Panc1 (cell line): ENCODE results near the gene RPL7L1. TPM values are rescaled to one million over a fixed set of nuclear protein-coding genes. Genes with fewer than 3 reads are reported as not detected.

Experiments used
- ATAC-seq: fragments of 200-7000 bp; cut with Tn5 transposase; 2 replicates; pipeline ENCODE4 v1.9.1; 2020; ENCODE audit warnings: mild to moderate bottlenecking, moderate library complexity
- BruUV-seq: library from RNA; stranded (reverse); fragments of 400-500 nt; replicated peaks from 2 replicates; lab custom pipeline; 2021; lab: Mats Ljungman, UMichigan
- CTCF ChIA-PET: fragments of 300-600 bp; sonication (Branson Sonifier 250); formaldehyde crosslinking; loops from one replicate; lab custom pipeline; 2022; ENCODE audit warnings: antibody characterized with exemption; lab: Charles Lee
- POLR2A ChIA-PET: fragments of 300-600 bp; sonication (Branson Sonifier 250); formaldehyde crosslinking; loops from one replicate; lab custom pipeline; 2022; ENCODE audit warnings: antibody characterized with exemption; lab: Charles Lee
- DNase-seq: peaks from one replicate; pipeline ENCODE4 v3.0.0-alpha.2; 2010; ENCODE audit warnings: low read depth, low spot score
- H3K27ac ChIP-seq: 2 replicates; pipeline ENCODE4 v1.5.1; 2011; ENCODE audit warnings: mild to moderate bottlenecking, low read length, inconsistent platforms
- H3K27me3 ChIP-seq: fragments of 200-500 bp; sonication (Bioruptor generic); 2 replicates; pipeline ENCODE4 v1.6.0; 2014; ENCODE audit warnings: low read length, inconsistent platforms; ENCODE audit not compliant: control insufficient read depth, insufficient read depth
- H3K36me3 ChIP-seq: fragments of 200-500 bp; sonication (Bioruptor generic); 2 replicates; pipeline ENCODE4 v1.5.1; 2014; ENCODE audit warnings: inconsistent platforms, mild to moderate bottlenecking, low read length, moderate library complexity; ENCODE audit not compliant: control insufficient read depth, insufficient read depth
- H3K4me1 ChIP-seq: 2 replicates; pipeline ENCODE4 v1.5.1; 2011; ENCODE audit warnings: inconsistent platforms, mild to moderate bottlenecking, low read length, moderate library complexity; ENCODE audit not compliant: control insufficient read depth, insufficient read depth
- H3K4me3 ChIP-seq, 2 experiments: 2 replicates each; pipeline ENCODE4 v1.5.1; 2011 to 2012; ENCODE audit warnings: low read depth in 2 of 2, low read length in 2 of 2, mild to moderate bottlenecking in 2 of 2, inconsistent platforms in 1 of 2, moderate library complexity in 1 of 2
- H3K9me3 ChIP-seq: fragments of 200-500 bp; sonication (Bioruptor generic); 2 replicates; pipeline ENCODE4 v1.5.1; 2014; ENCODE audit warnings: low read depth, mild to moderate bottlenecking, inconsistent platforms, low read length, moderate library complexity; ENCODE audit not compliant: control insufficient read depth, insufficient read depth
- CTCF ChIP-seq: fragments of 450-650 bp; IDR thresholded peaks from 2 replicates; pipeline ENCODE4 v1.5.1; 2017; ENCODE audit warnings: mild to moderate bottlenecking
- POLR2AphosphoS5 ChIP-seq: IDR thresholded peaks from 2 replicates; pipeline ENCODE4 v1.6.1; 2012; ENCODE audit warnings: mild to moderate bottlenecking, low read depth, low read length, moderate library complexity
- SIN3A ChIP-seq: IDR thresholded peaks from 2 replicates; pipeline ENCODE4 v1.6.1; 2012; ENCODE audit warnings: low read depth, mild to moderate bottlenecking, low read length, moderate library complexity, borderline replicate concordance; ENCODE audit not compliant: insufficient read depth
- TCF7L2 ChIP-seq: IDR thresholded peaks from 2 replicates; pipeline ENCODE4 v1.6.1; 2011; ENCODE audit warnings: mild to moderate bottlenecking, low read depth, low read length, inconsistent platforms
- in situ Hi-C: cut with HindIII; loops from 2 replicates; pipeline ENCODE4 v1.10.0; 2016; ENCODE audit warnings: low sequenced_read_pairs, low pct_unique_long_range_greater_than_20kb
- intact Hi-C: fragments of 100-400 bp; cut with micrococcal nuclease; formaldehyde crosslinking; loops from one replicate; pipeline ENCODE4 v1.10.0; 2022; ENCODE audit not compliant: unreplicated experiment
- total RNA-seq: library from RNA; stranded (reverse); gene quantifications from one replicate; pipeline ENCODE4 v1.2.1, GENCODE V29; 2021; ENCODE audit not compliant: unreplicated experiment
- TF ChIP-seq, protein P1 (sequence below), 2 experiments: IDR thresholded peaks; 2 replicates each; pipeline ENCODE4 v1.6.1; 2011 to 2012; ENCODE audit warnings: low read depth in 2 of 2, control low read depth in 1 of 2, low read length in 1 of 2, mild to moderate bottlenecking in 1 of 2, moderate library complexity in 1 of 2; ENCODE audit not compliant: insufficient read depth in 1 of 2

Gene RPL7L1
- total RNA-seq, 1 experiment from 2014 or later, result 109 TPM

- intact Hi-C loops, result no loop called here
- TF ChIP-seq CTCF (no peak), POLR2AphosphoS5 (peak; percentile 97), SIN3A (0 out of 2 replicates have a peak, but pooled peaks have one; percentile 26), TCF7L2 (peak; percentile 71)
- TF ChIP-seq, protein P1, sequence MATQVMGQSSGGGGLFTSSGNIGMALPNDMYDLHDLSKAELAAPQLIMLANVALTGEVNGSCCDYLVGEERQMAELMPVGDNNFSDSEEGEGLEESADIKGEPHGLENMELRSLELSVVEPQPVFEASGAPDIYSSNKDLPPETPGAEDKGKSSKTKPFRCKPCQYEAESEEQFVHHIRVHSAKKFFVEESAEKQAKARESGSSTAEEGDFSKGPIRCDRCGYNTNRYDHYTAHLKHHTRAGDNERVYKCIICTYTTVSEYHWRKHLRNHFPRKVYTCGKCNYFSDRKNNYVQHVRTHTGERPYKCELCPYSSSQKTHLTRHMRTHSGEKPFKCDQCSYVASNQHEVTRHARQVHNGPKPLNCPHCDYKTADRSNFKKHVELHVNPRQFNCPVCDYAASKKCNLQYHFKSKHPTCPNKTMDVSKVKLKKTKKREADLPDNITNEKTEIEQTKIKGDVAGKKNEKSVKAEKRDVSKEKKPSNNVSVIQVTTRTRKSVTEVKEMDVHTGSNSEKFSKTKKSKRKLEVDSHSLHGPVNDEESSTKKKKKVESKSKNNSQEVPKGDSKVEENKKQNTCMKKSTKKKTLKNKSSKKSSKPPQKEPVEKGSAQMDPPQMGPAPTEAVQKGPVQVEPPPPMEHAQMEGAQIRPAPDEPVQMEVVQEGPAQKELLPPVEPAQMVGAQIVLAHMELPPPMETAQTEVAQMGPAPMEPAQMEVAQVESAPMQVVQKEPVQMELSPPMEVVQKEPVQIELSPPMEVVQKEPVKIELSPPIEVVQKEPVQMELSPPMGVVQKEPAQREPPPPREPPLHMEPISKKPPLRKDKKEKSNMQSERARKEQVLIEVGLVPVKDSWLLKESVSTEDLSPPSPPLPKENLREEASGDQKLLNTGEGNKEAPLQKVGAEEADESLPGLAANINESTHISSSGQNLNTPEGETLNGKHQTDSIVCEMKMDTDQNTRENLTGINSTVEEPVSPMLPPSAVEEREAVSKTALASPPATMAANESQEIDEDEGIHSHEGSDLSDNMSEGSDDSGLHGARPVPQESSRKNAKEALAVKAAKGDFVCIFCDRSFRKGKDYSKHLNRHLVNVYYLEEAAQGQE (IDR thresholded peaks at IDR 0.05; ENCODE audit: insufficient read depth in 1 of 2, low read depth in 2 of 2, low read length in 1 of 2), result peak in 1 of 2 experiments; percentile 57; a peak in 1 of 4 replicates
Measured at GRCh38 chr6:42890311-42891198, 11.1 kb downstream of the RPL7L1 start.

GRCh38 chr6:42891199-42891722 lies 11.8 kb downstream of the RPL7L1 start:
- CTCF ChIA-PET, result no interaction called here
- in situ Hi-C loops (no loop called here), intact Hi-C loops (no loop called here)
- H3K36me3 ChIP-seq, result no peaks in the 10 kb centered on the region
- BruUV-seq, result no TSS peak
- POLR2A ChIA-PET, result interaction anchor here (0.7 to 1.2 kb wide), 3 partner anchors 12 to 84 kb away, joined by 3 to 12 read pairs (median 4); partner anchors contain the start of gene RPL7L1
- H3K27me3 ChIP-seq, result no peaks in the 10 kb centered on the region
- ATAC-seq (0 out of 2 replicates have a peak, but pooled peaks have one; percentile 1), DNase-seq (no peak)
- H3K4me1 ChIP-seq, result peaks cover 3% of the 10 kb centered on the region; the same call in 1 of the 2 replicates
- H3K9me3 ChIP-seq, result no peaks in the 10 kb centered on the region
- TF ChIP-seq CTCF, result no peak
- TF ChIP-seq, protein P1 (IDR thresholded peaks at IDR 0.05; ENCODE audit: insufficient read depth in 1 of 2, low read depth in 2 of 2, low read length in 1 of 2), result no peak
- TF ChIP-seq POLR2AphosphoS5, result no peak
- no peak for TF ChIP-seq SIN3A
- TF ChIP-seq TCF7L2, result no peak
- peak overlapping the region; percentile 96 for H3K27ac ChIP-seq
- H3K4me3 ChIP-seq, result peak overlapping the region; percentile 85 to 92

More at GRCh38 chr6:42890311-42891198, 11.1 kb downstream of the RPL7L1 start:
- POLR2A ChIA-PET, result interaction anchor here (0.5 to 0.7 kb wide), 5 partner anchors 55 to 477 kb away, joined by 3 to 10 read pairs (median 4); no protein-coding TSS in a partner anchor
- Histone ChIP-seq H3K9me3 (no peaks in the 10 kb centered on the region), H3K4me3 (peak overlapping the region; percentile 85 to 92), H3K27me3 (no peaks in the 10 kb centered on the region), H3K4me1 (peaks cover 3% of the 10 kb centered on the region; the same call in 1 of the 2 replicates), H3K36me3 (peaks cover 6% of the 10 kb centered on the region), H3K27ac (peak overlapping the region; percentile 96)
- TSS peak; percentile 99 for BruUV-seq
- in situ Hi-C loops, result no loop called here
- DNase-seq, result peak; percentile 90
- peak; percentile 93 for ATAC-seq
- CTCF ChIA-PET, result no interaction called here
